NCI-H510A treated with DMSO at 0.1 percent for 48 hours (cell line): ENCODE results near the gene RNF157.

ENCODE experiments used
- DNase-seq: peaks from one replicate; lab custom pipeline; 2025; lab: John Stamatoyannopoulos, UW

RNF157 gene

DNA sequence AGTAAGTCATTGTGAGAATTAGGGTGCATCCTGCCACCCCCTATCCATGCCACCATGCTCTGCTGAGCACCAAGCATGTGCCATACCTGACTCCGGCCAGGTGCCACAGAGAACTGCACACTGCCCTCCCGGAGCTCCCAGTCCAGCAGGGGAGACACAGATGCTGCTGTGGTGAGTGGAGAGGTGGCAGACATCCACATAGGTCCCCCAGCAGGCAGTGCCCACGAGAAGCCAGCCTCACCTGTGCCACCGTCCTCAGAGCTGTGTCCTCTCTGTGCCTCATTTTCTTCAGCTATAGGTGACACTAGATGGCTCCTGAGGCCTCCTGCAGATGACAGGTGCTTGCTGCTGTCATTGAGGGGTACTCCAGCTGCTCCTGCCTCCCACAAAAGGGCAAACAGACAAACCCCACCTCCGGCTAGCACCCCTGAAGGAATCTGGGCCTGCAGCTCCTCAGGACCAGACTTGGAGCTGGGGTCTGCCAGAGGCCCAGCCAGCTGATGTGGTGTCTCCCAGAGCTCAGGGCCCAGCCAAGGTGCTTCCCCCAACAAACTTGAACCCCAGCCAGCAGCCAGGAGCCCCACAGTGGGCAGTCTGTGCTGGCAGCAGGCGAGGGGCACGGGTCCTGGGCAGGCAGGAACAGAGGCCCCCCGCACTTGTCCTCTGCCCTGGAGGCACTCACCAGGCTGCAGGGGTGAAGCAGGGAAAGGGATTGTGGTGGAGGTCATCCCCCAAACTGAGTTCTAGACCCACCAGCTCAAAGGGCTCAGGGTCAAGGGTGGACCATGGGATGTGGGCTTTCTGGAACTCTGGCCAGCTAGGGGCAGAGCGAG lies 116.3 kb downstream of the RNF157 start:
- DNase-seq = no peak

DNA sequence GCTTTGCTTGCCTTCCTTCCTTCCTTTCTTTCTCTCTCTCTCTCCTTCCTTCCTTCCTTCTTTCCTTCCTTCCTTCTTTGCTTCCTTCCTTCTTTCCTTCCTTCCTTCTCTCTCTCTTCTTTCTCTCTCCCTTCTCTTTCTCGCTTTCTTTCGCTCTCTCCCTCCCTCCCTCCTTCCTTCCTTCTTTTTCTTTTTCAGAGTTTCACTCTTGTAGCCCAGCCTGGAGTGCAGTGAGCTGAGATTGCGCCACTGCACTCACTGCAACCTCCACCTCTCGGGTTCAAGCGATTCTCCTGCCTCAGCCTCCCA lies 117.1 kb downstream of the RNF157 start:
- no peak for DNase-seq

DNA sequence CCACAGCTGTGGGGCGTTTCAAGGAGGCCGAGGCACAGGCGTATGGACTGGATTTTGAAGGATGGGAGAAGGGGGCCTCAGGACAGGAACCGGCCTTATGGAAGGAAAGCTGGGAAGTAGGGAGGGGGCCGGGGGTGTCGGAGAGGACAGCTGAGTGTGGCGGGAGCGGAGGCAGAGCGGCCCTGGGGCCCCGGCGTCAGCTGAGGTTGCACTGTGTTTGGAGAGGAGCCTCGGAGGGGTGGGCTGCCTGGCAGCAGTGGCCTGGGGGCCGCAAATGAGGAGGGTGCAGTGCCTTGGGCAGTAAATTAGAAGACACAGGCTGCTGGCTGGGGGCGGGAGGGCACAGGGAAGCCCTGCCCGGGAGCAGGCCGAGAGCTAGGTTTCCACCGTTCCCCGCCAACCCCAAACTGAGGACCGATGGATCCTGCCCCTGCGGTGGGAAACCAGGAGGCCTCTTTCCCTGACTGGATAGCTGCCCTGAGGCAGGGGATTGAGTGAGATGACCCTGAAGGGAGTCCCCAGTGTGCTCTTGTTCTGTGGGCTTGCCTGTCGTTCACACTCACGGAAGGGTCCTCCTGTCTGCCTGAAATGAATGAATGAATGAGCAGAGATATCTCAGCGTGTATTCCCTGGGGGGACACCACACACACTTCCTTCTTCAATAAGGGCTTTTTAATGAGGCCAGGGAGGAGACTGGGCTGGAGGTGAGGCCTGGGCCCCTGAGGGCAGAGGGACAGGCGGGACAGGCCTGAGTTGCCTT lies 117.7 kb downstream of the RNF157 start:
- DNase-seq = no peak

DNA sequence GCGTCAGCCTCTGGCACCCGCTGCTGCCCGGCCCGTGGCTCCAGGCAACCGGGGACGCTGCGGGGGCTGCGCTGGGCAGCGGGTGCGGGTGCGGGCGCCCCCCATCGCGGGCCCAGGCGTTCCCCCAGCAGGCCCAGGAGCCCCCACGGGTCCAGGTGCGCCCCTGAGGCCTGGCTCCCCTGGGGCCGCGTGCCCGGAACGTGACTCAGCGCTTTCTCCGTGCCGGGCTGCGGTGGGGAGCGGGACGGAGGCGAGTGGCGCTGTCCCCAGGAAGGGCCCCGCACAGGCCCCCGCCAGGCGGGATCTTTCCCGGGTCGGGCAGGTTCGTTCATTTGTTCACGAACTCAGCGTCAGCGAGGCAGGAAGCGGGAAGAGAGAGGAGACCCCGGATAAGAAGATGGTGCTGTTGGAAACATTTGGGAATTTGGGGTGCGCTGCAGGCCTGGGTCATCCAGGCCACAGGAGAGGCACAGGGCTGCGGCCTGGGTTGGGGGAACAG lies 118.3 kb downstream of the RNF157 start:
- DNase-seq = no peak

DNA sequence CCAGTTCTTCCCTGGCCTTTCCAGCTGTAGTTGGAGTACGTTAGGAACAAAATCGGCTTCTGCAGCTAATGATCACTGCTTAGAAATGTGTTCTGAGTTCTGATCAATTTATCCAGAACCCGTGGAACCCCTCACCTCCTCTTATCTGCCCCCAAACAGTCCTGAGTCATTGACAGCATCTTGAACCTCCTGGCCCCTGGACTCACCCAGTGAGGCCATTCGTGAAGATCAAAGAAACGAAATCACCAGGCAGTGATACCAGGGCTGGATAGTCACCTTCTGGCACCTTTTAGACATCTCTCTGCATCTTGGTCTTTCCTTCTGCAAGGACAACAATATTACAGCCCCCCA lies 119.7 kb downstream of the RNF157 start:
- DNase-seq = no peak

DNA sequence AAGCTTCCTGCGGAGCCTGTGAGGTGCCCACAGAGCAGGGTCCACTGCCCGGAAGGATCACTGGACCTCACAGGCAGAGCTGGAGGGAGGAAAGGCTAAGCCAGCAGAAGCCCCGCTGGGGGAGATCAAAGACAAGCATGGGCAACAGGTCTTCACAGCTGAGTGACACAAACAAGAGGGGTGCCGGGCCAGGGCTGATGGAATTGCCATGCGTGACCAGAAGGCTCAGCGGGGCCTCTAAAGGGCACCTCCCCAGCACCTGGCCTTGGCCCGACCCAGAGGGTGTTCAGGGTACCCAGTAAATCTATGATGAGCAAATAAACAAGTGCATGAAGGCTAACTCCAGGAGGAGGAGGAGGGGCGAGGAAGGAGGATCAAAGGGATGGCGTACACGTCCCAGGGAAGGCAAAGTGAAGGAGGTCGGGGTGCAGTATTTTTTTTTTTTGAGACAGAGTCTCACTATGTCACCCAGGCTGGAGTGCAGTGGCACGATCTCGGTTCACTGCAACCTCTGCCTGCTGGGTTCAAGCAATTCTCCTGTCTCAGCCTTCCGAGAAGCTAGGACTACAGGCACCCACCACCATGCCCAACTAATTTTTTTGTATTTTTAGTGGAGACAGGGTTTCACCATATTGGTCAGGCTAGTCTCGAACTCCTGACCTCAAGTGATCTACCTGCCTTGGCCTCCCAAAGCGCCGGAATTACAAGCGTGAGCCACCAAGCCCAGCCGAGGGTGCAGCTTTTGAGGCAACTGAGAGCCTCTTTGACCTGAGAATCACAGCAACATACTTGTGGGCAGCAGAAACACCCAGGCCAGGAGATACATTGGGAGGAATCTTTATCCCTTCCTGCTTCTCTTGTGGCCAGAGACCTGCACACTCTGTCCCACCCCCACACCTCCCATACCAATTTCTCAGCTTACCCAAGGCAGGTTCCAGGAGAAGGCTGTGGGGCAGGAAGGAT lies 120.6 kb downstream of the RNF157 start:
- no peak for DNase-seq

DNA sequence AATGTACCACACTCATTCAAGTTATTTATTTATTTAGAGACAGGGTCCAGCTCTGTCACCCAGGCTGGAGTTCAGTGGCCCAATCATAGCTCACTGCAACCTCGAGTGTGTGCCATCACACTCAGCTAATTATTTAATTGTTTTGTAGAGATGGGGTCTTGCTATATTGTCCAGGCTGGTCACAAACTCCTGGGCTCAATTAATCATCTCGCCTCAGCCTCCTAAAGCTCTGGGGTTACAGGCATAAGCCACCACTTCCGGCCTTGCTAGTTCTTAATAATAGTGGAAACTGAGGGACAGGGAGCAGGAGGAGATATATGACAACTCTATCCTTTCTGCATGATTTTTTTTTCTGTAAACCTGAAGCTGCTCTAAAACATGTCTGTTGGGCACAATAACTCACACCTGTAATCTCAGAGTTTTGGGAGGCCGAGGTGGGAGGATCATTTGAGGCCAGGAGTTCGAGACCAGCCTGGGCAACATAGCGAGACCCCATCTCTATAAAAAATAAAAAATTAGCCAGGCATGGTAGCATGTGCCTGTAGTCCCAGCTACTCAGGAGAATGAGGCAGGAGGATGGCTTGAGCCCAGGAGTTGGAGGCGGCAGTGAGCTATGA lies 125.0 kb downstream of the RNF157 start:
- no peak for DNase-seq

DNA sequence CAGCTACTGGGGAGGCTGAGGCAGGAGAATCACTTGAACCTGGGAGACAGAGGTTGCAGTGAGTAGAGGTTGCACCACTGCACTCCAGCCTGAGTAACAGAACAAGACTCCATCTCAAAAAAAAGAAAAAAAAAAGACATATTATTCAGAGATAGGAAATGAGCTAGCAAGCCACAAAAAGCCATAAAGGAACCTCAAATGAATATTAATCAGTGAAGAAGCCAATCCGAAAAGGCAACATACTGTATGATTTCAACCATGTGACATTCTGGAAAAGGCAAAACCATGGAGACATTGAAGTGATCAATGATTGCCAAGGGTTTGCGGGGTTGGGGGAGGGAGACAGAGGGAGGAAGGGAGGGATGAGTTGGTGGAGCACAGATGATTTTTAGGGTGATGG lies 128.3 kb downstream of the RNF157 start:
- no peak for DNase-seq

DNA sequence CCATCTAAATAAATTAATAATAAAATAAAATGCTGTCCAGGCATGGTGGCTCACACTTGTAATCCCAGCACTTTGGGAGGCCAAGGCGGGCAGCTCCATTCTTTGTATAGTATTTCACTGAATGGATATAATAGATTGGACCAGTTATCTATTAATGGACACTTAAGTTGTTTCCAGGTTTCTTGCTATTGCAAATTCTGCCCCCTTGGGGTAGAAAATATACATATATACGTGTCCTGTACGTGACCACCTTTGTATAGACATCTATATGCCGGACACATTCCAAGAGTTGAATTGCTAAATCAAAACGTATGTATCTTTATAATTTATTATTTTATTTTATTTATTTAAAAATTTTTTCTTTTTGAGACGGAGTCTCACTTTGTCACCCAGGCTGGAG lies 132.8 kb downstream of the RNF157 start:
- no peak for DNase-seq

DNA sequence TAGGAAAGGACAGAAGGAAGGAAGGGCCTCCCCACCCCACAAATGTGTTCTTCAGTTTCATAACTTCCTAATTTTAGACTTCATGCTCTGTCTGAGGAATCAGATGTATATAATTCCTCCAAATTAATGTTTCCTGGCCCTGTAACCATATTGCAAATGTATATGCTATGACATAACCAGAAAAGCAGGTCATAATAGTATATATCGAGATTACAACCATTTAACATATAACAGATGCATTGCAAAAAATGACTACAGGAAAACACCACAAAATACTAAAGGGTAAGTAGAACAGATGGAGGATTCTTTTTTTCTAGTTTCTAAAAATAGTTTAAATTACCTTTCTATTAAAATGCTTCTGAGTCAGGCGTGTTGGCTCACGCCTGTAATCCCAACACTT lies 133.6 kb downstream of the RNF157 start:
- DNase-seq = no peak

DNA sequence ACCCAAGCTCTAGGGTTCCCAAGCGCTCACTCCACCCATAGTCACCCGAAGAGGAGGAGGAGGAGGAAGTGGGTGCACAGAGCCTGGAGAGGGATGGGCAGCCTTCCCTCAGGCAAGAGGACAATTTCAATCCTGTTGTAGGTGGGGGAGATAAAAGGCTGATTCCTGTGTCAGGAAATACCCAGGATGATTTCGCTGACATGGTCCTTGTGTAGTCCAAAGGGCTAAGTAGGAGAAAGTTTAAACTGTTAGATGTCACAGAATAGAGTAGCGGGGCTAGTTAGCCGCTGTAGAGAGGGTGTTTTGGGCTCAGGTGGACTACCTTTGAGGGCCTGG lies 135.4 kb downstream of the RNF157 start:
- DNase-seq = no peak

DNA sequence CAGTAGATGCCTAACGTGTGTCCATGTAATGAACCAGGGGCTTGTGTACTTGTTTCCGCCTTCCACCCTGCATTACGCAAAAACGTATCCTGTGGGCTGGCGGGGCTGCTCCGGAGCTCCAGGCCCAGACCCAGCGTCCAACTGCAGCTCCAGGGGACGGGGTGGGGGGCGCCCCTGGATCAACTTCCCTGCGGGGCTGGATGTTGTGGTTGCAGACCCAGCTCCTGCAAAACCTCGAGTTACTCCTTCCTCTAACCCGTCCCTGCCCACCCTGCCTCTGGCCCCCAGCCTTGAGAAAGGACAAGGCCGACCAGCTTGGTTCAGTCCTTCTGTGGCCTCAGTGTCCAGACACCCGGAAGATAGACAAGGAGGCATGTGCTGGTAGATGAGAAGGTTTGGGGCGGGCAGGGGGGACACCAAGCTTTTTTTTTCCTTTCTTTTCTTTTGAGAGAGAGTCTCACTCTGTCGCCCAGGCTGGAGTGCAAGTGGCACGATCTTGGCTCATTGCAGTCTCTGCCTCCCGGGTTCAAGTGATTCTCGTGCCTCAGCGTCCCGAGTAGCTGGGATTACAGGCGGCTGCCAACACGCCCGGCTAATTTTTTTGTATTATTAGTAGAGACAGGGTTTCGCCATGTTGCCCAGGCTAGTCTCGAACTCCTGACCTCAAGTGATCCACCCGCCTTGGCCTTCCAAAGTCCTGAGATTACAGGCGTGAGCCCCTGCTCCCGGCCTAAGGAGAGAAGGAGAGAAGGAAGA lies 136.0 kb downstream of the RNF157 start:
- no peak for DNase-seq

DNA sequence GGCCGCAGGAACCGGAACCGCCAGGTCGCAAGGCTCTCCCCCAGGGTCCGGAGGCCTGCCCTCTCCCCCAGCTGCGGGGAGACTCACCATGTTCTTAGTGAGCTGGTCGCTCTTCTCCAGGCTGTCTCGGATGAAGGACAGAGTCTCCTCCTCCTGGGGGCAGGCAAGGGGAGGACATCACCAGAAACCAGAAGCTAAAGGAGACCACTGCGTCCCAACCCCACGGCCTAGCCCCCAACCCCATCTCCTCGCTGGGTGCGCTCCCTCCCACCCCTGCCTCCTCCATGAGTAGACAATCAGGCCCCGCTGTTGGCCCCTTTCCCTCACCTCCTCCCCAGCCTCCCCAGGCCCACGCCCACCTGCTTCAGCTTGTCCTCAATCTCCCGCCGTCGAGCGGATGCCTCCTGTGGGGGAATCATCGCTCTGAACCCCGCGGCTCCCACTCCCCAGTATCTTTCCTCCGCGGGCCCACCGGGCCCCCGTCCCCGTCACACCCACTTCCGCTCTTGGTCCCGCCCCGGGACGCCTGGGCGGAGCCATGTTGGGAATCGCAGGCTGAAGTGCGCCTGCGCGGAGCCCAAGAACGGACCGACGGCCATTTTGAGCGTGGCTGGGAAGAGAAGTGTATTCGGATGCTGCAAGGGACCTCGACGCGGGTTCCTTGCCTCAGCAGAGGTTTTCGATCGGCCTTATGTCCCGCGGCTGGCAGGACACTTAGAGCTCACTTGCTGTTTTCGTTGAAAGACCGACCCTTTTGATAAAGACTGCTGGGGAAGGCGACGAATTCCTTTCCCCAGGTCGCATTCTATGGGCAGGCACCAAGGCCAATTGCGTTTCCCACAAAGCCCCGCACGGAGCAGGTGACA lies 136.8 kb downstream of the RNF157 start, which contains the start of gene EXOC7:
EXOC7 (minus strand) TSS at position 514 of the 866 bp plus-strand sequence; CDS start at position 419, 95 bp downstream.
- DNase-seq = peak; percentile 95

DNA sequence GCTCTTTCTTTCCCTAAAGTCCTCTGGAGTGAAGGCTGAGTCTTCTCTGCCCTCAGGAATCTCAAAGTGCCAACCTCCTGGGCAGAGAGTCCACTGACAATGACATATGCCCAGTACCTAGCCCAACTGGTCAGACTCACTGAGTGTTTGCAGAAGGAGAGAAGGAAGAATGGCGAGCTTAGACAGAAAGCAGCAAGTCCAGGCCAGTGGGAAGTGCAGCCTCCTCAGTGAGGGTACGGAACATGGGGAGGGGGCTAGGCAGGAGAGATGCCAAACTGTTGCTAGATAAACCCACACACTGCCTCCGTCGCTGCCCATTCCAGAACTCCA lies 137.4 kb downstream of the RNF157 start:
- DNase-seq = no peak

DNA sequence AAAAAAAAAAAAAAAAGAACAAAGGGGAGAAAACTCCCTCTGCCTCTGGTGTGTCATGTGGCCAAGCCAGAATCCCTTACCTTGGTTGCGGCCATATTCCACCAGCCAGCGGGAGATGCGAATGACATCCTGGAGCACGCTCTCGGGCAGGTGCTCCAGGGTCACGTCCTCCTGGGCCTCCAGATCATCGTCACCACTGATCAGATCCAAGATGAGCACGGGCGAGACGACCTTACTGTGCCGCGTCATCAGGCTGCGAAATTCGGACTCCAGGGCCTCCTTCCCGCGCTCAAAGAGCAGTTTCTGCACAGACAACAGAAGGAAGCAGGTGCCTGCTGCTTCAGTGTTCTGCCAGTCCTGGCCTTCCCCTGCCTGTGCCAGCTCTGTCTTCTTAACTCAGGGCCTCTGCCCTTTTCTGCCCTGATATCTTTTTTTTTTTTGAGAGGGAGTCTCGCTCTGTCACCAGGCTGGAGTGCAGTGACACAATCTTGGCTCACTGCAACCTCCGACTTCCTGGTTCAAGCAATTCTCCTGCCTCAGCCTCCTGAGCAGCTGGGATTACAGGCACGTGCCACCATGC lies 142.5 kb downstream of the RNF157 start:
- DNase-seq = no peak

DNA sequence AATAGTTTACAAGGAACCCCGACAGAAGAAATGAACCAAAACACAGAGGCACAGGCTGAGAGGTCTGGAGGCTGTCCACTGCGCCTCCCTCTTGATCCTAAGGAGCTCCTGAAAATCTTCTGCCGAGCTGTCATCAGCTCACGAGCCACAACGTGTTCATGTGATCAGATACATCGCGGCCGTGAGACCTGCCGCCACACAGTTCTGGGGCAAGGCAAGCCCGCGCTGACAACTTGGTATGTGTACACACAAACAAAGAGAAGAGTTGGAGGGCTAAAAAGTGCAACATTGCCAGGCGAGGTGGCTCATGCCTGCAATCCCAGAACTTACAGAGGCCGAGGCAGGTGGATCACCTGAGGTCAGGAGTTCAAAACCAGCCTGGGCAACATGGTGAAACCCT lies 144.3 kb downstream of the RNF157 start:
- no peak for DNase-seq

DNA sequence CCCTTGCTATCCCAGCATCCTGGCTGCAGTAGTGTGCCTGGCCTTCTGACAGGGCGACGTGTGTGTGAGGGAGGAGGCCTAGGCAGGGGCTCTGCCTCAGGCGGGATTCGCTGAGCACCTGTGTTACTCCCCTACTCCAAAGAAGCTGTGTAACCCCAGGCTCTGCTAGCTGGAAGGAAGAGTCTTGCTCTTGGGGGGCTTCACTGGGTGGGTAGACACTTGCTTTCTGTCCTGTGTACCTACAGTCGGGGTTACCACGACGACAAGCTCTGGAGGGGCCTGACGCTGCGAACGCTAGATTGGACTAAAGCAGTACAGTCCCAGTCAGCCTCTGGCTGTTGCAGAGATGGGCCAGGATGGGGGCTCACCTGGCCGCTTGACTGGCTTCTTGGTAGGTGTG lies 146.2 kb downstream of the RNF157 start:
- DNase-seq = no peak

DNA sequence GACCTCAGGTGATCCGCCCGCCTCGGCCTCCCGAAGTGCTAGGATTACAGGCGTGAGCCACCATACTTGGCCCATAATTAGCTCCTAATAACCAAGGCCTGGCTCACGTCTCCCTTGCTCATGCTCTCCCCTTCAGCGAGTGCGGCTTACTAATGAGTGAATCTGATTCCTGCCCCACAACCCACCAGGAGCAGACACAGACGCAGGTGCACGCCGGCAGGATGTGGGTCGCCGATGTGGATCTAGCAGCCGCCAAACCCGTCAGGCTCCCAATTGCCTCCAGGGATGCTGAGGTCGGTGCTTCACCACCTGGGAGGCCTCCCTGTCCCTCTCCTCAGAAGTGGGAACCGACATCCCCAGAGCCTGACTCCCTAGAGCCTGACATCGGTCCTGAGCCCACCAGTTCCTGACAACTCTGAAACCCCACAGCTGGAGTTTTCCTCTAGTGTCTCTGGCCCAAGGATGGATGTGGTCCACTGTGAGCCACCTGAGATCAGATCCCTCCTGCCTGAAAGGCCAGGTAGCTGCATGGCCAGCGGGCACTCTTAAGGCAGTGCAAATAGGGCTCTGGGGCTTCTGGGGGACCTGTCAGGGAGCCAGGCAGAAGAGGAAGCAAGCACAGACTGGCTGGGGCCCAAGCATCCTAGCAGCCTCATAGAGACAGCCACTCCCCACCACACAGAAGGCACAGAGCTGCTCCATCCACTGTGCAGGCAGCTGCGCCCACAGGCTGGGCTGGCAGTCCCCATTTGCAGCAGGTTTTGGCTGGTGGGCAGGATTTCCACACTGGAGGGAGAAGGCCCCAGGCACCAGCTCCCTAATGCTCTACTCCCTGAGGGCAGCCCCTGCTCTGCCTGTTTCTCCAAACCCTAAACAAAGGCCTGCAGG lies 147.5 kb downstream of the RNF157 start:
- no peak for DNase-seq
